NCI-H2029 treated with DMSO at 0.1 percent for 48 hours (cell line): Measurements from ENCODE around the gene FAM193A.
A peak's percentile ranks its signal among the peaks of the same experiment; 100 is the strongest.
"Not testable (repeated sequence)": the region's sequence is repeated elsewhere in the genome, so short reads cannot be mapped to it uniquely, and the experiment has no call there.

Experiments used
- DNase-seq: peaks from one replicate; lab custom pipeline; 2025; lab: John Stamatoyannopoulos, UW

Gene FAM193A

GRCh38 chr4:2516635-2517034, 19.8 kb upstream of the FAM193A start:
- no peak for DNase-seq

- no peak for DNase-seq
These were observed 9.9 kb upstream of the FAM193A start for GRCh38 chr4:2526559-2526958.

GRCh38 chr4:2534904-2535375, 1.5 kb upstream of the FAM193A start:
- no peak for DNase-seq

GRCh38 chr4:2535376-2536192, 863 bp upstream of the FAM193A start:
- DNase-seq: no peak

DNA sequence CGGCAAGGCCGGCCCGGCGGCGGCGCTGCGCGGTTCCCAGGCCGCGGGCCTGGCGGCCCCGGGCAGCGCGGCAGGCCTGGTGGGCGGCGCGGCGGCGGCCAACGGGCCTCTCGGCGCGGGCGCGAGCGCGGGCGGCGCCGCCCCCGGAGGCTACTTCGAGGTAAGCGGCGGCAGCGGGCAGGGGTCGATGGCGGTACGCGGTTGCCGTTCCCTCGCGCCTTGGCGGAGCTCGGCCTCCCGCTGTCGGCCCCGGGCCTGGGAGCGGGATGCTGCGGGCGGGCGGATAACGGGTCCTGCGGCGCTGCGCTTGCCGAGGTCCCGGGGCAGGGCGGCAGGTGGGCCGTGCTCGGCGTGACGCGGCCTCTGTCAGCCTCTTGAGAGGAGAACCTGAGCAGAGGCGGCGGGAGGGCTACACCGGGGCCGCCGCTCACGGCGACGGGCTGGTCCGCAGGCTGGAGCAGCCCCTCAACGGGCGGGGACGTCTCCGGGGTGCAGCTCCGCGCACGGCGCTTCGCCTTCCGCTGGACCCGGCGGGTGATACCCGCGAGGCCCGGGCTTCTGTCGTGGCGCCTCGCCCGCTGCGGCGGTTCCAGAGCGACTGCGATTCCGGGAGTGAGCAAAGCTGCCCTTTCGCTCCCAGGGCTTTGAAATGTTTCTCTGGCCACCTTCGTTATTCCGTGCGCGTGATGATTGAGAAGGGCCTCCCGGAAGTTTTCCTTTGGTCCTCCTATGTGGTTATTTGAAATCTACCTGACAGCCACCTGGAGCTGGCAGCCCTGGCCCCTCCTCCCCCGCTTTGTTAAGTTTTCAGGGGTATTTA, 774 bp downstream of the FAM193A start:
- peak; percentile 23 for DNase-seq

- DNase-seq: not testable (repeated sequence)
These were observed 7.2 kb downstream of the FAM193A start for GRCh38 chr4:2543580-2544191.

DNA sequence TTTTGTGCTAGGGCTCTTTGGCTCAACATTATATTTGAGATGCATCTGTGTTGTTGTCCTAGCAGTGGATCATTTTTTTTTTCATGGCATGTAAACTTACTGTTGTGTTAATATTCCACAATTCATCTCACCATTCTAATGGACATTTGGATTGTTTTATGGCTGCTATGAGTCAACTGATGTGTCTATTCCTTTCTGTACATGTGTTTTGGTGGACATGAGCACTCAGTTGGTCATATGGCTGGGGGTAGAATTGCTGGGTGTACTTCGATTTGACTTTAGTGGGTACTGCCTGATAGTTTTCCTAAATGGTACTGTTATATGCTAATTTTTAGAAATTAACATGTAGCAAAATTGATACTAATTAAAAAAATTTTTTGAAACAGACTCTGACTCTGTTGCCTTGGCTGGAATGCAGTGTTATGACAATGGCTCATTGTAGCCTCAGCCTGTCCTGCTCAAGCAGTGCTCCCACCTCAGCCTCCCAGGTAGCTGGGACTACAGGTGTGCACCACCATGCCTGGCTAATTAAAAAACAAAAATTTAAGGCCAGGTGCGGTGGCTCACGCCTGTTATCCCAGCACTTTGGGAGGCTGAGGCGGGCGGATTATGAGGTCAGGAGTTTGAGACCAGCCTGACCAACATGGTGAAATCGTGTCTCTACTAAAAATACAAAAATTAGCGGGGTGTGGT, 9.0 kb downstream of the FAM193A start:
- no peak for DNase-seq

- DNase-seq: no peak
These were observed 9.9 kb downstream of the FAM193A start for GRCh38 chr4:2546286-2546823.

DNA sequence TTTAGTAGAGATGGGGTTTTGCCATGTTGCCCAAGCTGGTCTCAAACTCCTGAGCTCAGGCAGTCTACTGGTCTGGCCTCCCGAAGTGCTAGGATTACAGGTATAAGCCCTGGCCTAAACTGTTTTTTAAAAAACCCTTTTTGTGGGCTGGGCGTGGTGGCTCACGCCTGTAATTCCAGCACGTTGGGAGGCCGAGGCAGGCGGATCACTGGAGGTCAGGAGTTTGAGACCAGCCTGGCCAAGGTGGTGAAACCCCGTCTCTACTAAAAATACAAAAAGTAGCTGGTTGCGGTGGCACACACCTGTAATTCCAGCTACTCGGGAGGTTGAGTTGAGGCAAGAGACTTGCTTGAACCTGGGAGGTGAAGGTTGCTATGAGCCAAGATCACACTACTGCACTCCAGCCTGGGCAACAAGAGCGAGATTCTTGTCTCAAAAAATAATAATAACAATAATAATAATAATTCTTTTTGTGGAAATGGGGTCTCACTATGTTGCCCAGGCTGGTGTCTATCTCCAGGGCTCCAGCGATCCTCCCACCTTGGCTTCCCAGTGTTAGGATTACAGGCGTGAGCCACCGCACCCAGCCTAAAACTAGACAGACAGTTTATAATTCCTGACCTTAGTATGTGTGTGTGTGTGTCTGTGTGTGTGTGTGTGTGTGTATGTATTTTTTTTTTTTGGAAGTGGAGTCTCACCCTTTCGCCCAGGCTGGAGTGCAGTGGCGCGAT, 10.7 kb downstream of the FAM193A start:
- DNase-seq: not testable (repeated sequence)

DNA sequence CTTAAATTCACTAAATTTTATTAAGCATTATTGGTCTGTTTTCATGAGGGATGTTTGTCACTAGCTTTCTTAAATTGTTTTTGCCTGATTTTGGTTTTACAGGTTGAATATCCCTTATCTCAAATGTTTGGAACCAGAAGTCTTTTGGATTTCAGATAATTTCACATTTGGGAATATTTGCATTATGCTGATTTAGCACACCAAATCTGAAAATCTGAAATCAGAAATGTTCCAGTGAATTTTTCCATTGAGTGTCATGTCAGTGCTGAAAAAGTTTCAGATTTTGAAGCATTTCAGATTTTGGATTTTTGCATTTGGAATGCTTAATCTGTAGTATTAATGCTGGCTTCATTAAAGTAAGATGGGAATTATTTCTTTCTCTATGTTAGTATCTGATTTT, 14.7 kb downstream of the FAM193A start:
- no peak for DNase-seq

- no peak for DNase-seq
These were observed 16.4 kb downstream of the FAM193A start for GRCh38 chr4:2552806-2553205.

GRCh38 chr4:2558301-2558700, 21.9 kb downstream of the FAM193A start:
- DNase-seq: no peak

DNA sequence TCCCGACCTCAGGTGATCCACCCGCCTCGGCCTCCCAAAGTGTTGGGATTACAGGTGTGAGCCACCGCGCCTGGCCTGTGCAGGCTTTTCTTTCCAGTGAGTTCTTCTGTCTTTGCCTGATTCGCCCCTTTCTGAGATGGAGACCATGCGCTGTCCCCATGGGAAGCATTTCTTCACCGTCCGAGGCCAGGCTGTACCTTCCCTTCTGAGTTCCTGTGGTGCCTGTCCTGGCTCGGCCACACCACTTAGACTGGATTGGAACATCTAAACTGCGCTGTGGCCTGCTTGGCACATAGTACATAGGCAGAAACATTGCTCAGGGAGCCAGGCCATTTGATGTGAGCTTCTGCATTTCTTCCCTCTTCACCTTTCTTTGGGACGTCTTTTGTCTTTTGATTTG, 23.7 kb downstream of the FAM193A start:
- no peak for DNase-seq

- no peak for DNase-seq
These were observed 29.1 kb downstream of the FAM193A start for GRCh38 chr4:2565533-2565932.

GRCh38 chr4:2570036-2570435, 33.6 kb downstream of the FAM193A start:
- no peak for DNase-seq

DNA sequence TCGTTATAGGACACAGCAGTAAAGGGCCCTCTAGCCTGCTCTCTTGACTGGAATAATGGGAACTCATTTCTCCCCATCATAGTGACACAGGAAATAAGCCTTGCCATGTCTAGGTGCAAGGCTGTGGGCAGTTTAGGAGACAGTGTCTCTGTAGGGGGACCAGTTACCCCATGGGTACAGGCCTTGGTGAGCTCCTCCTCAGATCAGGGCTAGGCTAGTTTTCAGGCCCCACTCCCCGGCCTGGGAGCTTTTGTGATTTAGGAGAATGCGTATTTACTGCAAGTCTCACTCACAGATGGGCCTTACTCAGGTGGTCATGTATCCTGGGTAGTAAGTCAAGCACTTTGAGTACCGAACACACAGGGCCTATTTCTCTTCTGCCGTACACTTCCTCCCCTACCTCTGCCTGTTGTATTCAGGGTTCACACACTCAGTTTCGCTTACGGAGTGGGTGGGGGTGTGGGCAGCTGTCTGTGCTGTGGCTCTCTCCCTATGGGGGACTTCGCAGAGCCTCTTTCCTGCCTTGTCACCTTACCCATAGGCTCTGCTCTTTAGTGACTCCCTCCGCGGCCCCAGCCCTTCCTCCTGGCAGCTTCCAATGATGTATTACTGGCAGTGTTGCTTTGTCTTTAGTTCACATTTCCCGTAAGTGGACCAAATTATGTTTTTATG, 34.2 kb downstream of the FAM193A start:
- no peak for DNase-seq

GRCh38 chr4:2572076-2572475, 35.6 kb downstream of the FAM193A start:
- DNase-seq: no peak

DNA sequence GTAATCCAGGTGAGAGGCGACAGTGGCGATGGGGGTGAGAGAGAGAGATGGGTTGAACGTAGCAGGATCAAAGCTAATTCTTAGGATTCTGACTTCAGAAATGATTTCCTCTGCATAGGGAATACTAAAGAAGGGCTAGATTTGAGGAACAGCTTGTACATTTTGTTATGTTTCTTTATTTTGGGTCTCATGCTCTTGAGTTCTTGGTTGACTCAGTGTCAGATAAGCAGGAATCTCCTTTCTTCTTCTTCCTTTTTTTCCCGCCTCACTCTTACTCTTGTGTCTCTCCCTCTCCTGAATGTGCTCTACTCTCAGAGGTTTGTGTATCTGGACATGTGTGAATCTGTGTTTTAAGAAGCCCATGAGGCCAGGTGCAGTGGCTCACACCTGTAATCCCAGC, 36.4 kb downstream of the FAM193A start:
- no peak for DNase-seq

DNA sequence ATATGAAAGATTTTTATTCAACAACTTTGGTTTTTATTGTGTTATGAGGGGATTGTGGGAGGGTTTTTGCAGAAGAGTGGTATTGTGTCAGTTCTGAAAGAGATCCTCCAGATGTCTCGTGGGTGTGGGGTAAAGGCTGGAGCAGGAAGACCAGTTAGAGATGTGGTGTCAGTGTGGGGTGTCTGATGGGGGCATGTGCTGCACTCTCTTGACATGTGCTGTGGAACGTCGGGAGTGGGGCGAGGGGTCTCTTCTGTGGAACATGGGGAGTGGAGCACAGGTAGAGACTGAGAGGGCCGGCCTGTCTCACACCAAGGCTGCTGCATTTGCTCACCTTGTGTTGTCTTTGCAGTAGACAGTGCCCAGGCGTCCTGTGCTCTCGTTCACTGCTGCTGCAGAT, 37.6 kb downstream of the FAM193A start:
- DNase-seq: no peak

DNA sequence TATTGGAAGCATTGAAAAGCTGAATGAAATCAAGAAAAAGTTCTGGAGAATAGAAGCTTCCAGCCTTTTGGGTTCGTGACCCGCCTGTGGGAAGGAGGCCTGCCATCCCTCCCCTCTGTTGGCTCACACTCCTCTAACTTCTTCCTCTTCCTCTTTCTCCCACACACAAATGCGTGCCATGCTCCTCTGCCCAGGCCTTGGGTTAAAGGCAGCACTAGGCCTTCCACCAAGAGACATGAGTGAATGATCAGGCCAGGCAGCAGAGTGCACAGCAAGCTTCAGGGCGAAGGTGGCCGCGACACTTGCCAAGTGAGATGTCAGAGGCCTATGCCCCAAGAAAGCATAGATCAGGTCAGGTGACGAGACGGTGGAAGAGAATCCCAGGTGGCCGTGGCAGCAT, 38.4 kb downstream of the FAM193A start:
- DNase-seq: no peak

DNA sequence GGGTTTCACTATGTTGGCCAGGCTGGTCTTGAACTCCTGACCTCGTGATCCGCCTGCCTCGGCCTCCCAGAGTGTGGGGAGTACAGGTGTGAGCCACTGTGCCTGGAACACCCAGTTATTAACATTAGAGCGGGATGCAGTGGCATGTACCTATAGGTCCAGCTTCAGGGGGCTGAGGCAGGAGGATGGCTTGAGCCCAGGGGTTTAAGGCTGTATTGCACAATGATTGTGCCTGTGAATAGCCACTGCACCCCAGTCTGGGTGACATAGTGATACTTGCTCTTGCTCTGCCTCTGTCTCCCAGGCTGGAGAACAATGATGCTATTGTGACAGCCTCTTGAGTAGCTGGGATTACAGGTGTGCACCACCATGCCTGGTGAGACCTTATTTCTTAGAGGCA, 39.8 kb downstream of the FAM193A start:
- DNase-seq: no peak
